ENCODE data around the gene DAAM2. TPM values are rescaled to one million over a fixed set of nuclear protein-coding genes. Genes with fewer than 3 reads are reported as not detected.
A peak's percentile ranks its signal among the peaks of the same experiment; 100 is the strongest.

The DAAM2 gene
- total RNA-seq, 4 donors from 2014 or later = 3.7 to 55.9 (median 11.9) TPM

GRCh38 chr6:39907871-39908575, 115.8 kb downstream of the DAAM2 start:
- Histone ChIP-seq H3K27ac (peak overlapping the region in 1 of 4 donors; percentile 21), H3K27me3 (no peaks in the 10 kb centered on the region), H3K36me3 (peaks cover 0 to 39% (median 0%) of the 10 kb centered on the region in 3 donors), H3K4me1 (no peaks in the 10 kb centered on the region), H3K9me3 (no peaks in the 10 kb centered on the region), H3K4me3 (no peak overlapping the region)
- TF ChIP-seq CTCF (IDR thresholded peaks at IDR 0.05) (no peak), POLR2A (IDR thresholded peaks at IDR 0.05) (no peak)
- 86 to 93% methylated on average over 4 to 5 of the region's 5 CpGs for WGBS, 2 donors
- no peak for DNase-seq
- intact Hi-C loops (cut with DNase I) = no loop called here

GRCh38 chr6:39908838-39909583, 116.8 kb downstream of the DAAM2 start:
- WGBS, 2 donors = 83 to 86% methylated on average over 11 to 12 of the region's 13 CpGs
- intact Hi-C loops (cut with DNase I) = no loop called here
- DNase-seq = no peak
- no peak for TF ChIP-seq POLR2A (IDR thresholded peaks at IDR 0.05)
- no peak for TF ChIP-seq CTCF (IDR thresholded peaks at IDR 0.05)
- Histone ChIP-seq H3K4me3 (no peak overlapping the region), H3K27ac (no peak overlapping the region), H3K27me3 (no peaks in the 10 kb centered on the region), H3K36me3 (peaks cover 6 to 49% (median 7%) of the 10 kb centered on the region in 3 donors), H3K4me1 (no peaks in the 10 kb centered on the region), H3K9me3 (no peaks in the 10 kb centered on the region)

GRCh38 chr6:39909701-39910100, 117.5 kb downstream of the DAAM2 start:
- no peak for TF ChIP-seq CTCF (IDR thresholded peaks at IDR 0.05)
- H3K27me3 ChIP-seq = no peaks in the 10 kb centered on the region
- H3K36me3 ChIP-seq = peaks cover 6 to 56% (median 9%) of the 10 kb centered on the region in 3 donors
- no peak overlapping the region for H3K27ac ChIP-seq
- DNase-seq = no peak
- no peaks in the 10 kb centered on the region for H3K9me3 ChIP-seq
- no peak overlapping the region for H3K4me3 ChIP-seq
- intact Hi-C loops (cut with DNase I) = no loop called here
- WGBS, 2 donors = 92 to 95% methylated on average over 4 to 5 of the region's 5 CpGs
- H3K4me1 ChIP-seq = no peaks in the 10 kb centered on the region

GRCh38 chr6:39910164-39910563, 118.0 kb downstream of the DAAM2 start:
- no peak for DNase-seq
- H3K27ac ChIP-seq = no peak overlapping the region
- intact Hi-C loops (cut with DNase I) = no loop called here
- H3K4me3 ChIP-seq = no peak overlapping the region
- H3K9me3 ChIP-seq = no peaks in the 10 kb centered on the region
- no peaks in the 10 kb centered on the region for H3K27me3 ChIP-seq
- H3K36me3 ChIP-seq = peaks cover 6 to 60% (median 9%) of the 10 kb centered on the region in 3 donors
- no peaks in the 10 kb centered on the region for H3K4me1 ChIP-seq
- TF ChIP-seq POLR2A (IDR thresholded peaks at IDR 0.05) (no peak), CTCF (IDR thresholded peaks at IDR 0.05) (no peak)

- no peaks in the 10 kb centered on the region for H3K9me3 ChIP-seq
- no peaks in the 10 kb centered on the region for H3K4me1 ChIP-seq
- intact Hi-C loops (cut with DNase I) = no loop called here
- no peak for TF ChIP-seq POLR2A (IDR thresholded peaks at IDR 0.05)
- no peaks in the 10 kb centered on the region for H3K27me3 ChIP-seq
- peaks cover 6 to 66% (median 9%) of the 10 kb centered on the region in 3 donors for H3K36me3 ChIP-seq
- no peak overlapping the region for H3K27ac ChIP-seq
- WGBS, 2 donors = 80 to 83% methylated on average over 1 to 2 of the region's 2 CpGs
- no peak for DNase-seq
- no peak overlapping the region for H3K4me3 ChIP-seq
These were observed 118.6 kb downstream of the DAAM2 start for GRCh38 chr6:39910744-39911143.

Measured in esophagus squamous epithelium (tissue), 5 donors.